ENCODE results near the gene MGAT1.
"Not testable (repeated sequence)": the region's sequence is repeated elsewhere in the genome, so short reads cannot be mapped to it uniquely, and the experiment has no call there.

Gene MGAT1

GRCh38 chr5:180797256-180798192, 5.1 kb downstream of the MGAT1 start:
- no peak for TF ChIP-seq JUND (IDR thresholded peaks at IDR 0.05; ENCODE audit: low read depth)
- no peak for DNase-seq (ENCODE audit: low read depth in 1 of 2, low spot score in 1 of 2)
- in situ Hi-C loops (cut with HindIII; ENCODE audit: low pct_unique_long_range_greater_than_20kb, low sequenced_read_pairs) = no loop called here

- DNase-seq (ENCODE audit: low read depth in 1 of 2, low spot score in 1 of 2) = no peak
- no peak for TF ChIP-seq JUND (IDR thresholded peaks at IDR 0.05; ENCODE audit: low read depth)
- in situ Hi-C loops (cut with HindIII; ENCODE audit: low pct_unique_long_range_greater_than_20kb, low sequenced_read_pairs) = no loop called here
Observed at GRCh38 chr5:180795771-180796313, 6.8 kb downstream of the MGAT1 start.

GRCh38 chr5:180792965-180793287, 9.7 kb downstream of the MGAT1 start:
- in situ Hi-C loops (cut with HindIII; ENCODE audit: low pct_unique_long_range_greater_than_20kb, low sequenced_read_pairs) = no loop called here
- TF ChIP-seq JUND (IDR thresholded peaks at IDR 0.05; ENCODE audit: low read depth) = no peak
- no peak for DNase-seq (ENCODE audit: low read depth in 1 of 2, low spot score in 1 of 2)

- no peak for TF ChIP-seq JUND (IDR thresholded peaks at IDR 0.05; ENCODE audit: low read depth)
- in situ Hi-C loops (cut with HindIII; ENCODE audit: low pct_unique_long_range_greater_than_20kb, low sequenced_read_pairs) = no loop called here
- DNase-seq (ENCODE audit: low read depth in 1 of 2, low spot score in 1 of 2) = no peak
Observed at GRCh38 chr5:180792287-180792964, 10.2 kb downstream of the MGAT1 start.

- TF ChIP-seq JUND (IDR thresholded peaks at IDR 0.05; ENCODE audit: low read depth) = no peak
- in situ Hi-C loops (cut with HindIII; ENCODE audit: low pct_unique_long_range_greater_than_20kb, low sequenced_read_pairs) = no loop called here
- DNase-seq (ENCODE audit: low read depth in 1 of 2, low spot score in 1 of 2) = no peak
Observed at GRCh38 chr5:180791611-180792213, 10.9 kb downstream of the MGAT1 start.

GRCh38 chr5:180790524-180790923, 12.1 kb downstream of the MGAT1 start:
- DNase-seq (ENCODE audit: low read depth in 1 of 2, low spot score in 1 of 2) = no peak
- TF ChIP-seq JUND (IDR thresholded peaks at IDR 0.05; ENCODE audit: low read depth) = no peak
- in situ Hi-C loops (cut with HindIII; ENCODE audit: low pct_unique_long_range_greater_than_20kb, low sequenced_read_pairs) = no loop called here

- TF ChIP-seq JUND (IDR thresholded peaks at IDR 0.05; ENCODE audit: low read depth) = no peak
- DNase-seq (ENCODE audit: low read depth in 1 of 2, low spot score in 1 of 2) = peak in 1 of 2 experiments; percentile 29
- in situ Hi-C loops (cut with HindIII; ENCODE audit: low pct_unique_long_range_greater_than_20kb, low sequenced_read_pairs) = no loop called here
Observed at GRCh38 chr5:180790020-180790419, 12.6 kb downstream of the MGAT1 start.

- DNase-seq (ENCODE audit: low read depth in 1 of 2, low spot score in 1 of 2); in situ Hi-C loops (cut with HindIII; ENCODE audit: low pct_unique_long_range_greater_than_20kb, low sequenced_read_pairs): not testable (repeated sequence)
Observed at GRCh38 chr5:180788651-180789410, 13.8 kb downstream of the MGAT1 start.

- no peak for DNase-seq (ENCODE audit: low read depth in 1 of 2, low spot score in 1 of 2)
- in situ Hi-C loops (cut with HindIII; ENCODE audit: low pct_unique_long_range_greater_than_20kb, low sequenced_read_pairs) = no loop called here
- TF ChIP-seq JUND (IDR thresholded peaks at IDR 0.05; ENCODE audit: low read depth) = no peak
Observed at GRCh38 chr5:180787711-180788431, 14.7 kb downstream of the MGAT1 start.

- in situ Hi-C loops (cut with HindIII; ENCODE audit: low pct_unique_long_range_greater_than_20kb, low sequenced_read_pairs) = no loop called here
- no peak for DNase-seq (ENCODE audit: low read depth in 1 of 2, low spot score in 1 of 2)
- TF ChIP-seq JUND (IDR thresholded peaks at IDR 0.05; ENCODE audit: low read depth) = no peak
Observed at GRCh38 chr5:180786531-180787398, 15.8 kb downstream of the MGAT1 start.

- peak; percentile 24 to 68 for DNase-seq (ENCODE audit: low read depth in 1 of 2, low spot score in 1 of 2)
- in situ Hi-C loops (cut with HindIII; ENCODE audit: low pct_unique_long_range_greater_than_20kb, low sequenced_read_pairs) = no loop called here
- no peak for TF ChIP-seq JUND (IDR thresholded peaks at IDR 0.05; ENCODE audit: low read depth)
Observed at GRCh38 chr5:180785794-180786221, 16.8 kb downstream of the MGAT1 start.

Measured in T47D (cell line).